Vagina (tissue), 2 donors: ENCODE data around the gene PCSK6.

ENCODE experiments used
- CTCF ChIP-seq, 3 experiments: fragments of 450-650 bp in 2 of 3; fragments of 200-600 bp in 1 of 3; sonication (generic) in 1 of 3; IDR thresholded peaks; one replicate each; pipeline ENCODE4 v1.5.1; 2017 to 2019; ENCODE audit warnings: antibody characterized with exemption in 3 of 3, mild to moderate bottlenecking in 2 of 3, moderate library complexity in 2 of 3
- POLR2A ChIP-seq, 2 donors: fragments of 450-650 bp; IDR thresholded peaks; one replicate each; pipeline ENCODE4 v1.6.1; 2017; ENCODE audit warnings: antibody characterized with exemption in 2 of 2, mild to moderate bottlenecking in 2 of 2, moderate library complexity in 2 of 2

GRCh38 chr15:101313041-101313761 lies 176.3 kb downstream of the PCSK6 start:
- TF ChIP-seq POLR2A (IDR thresholded peaks at IDR 0.05): no peak
- TF ChIP-seq CTCF (IDR thresholded peaks at IDR 0.05): no peak
